ENCODE results near the gene MARK3.

- TF ChIP-seq CTCF (IDR thresholded peaks at IDR 0.05) (no peak), POLR2A (IDR thresholded peaks at IDR 0.05) (no peak)
Observed at GRCh38 chr14:103519837-103520212, 134.6 kb downstream of the MARK3 start.
